NCI-H1436 treated with DMSO at 0.1 percent for 48 hours (cell line): ENCODE measurements around the gene HCN2.
"Not testable (repeated sequence)": the region's sequence is repeated elsewhere in the genome, so short reads cannot be mapped to it uniquely, and the experiment has no call there.

Source experiments
- DNase-seq: peaks from one replicate; lab custom pipeline; 2025; lab: John Stamatoyannopoulos, UW

The HCN2 gene

GRCh38 chr19:605061-605971 lies 15.6 kb downstream of the HCN2 start:
- DNase-seq, result not testable (repeated sequence)

- no peak for DNase-seq
These were observed 17.8 kb downstream of the HCN2 start for GRCh38 chr19:607301-608154.

- DNase-seq, result no peak
These were observed 18.7 kb downstream of the HCN2 start for GRCh38 chr19:608155-609003.

GRCh38 chr19:609004-609346 lies 19.3 kb downstream of the HCN2 start:
- DNase-seq, result no peak

- DNase-seq, result no peak
These were observed 20.6 kb downstream of the HCN2 start for GRCh38 chr19:610071-610800.

GRCh38 chr19:610801-611480 lies 21.3 kb downstream of the HCN2 start:
- peak; percentile 21 for DNase-seq

- no peak for DNase-seq
These were observed 21.8 kb downstream of the HCN2 start for GRCh38 chr19:611481-611868.

- DNase-seq, result no peak
These were observed 23.3 kb downstream of the HCN2 start for GRCh38 chr19:612941-613340.

GRCh38 chr19:613732-614567 lies 24.3 kb downstream of the HCN2 start:
- DNase-seq, result no peak

GRCh38 chr19:615619-616018 lies 25.9 kb downstream of the HCN2 start:
- DNase-seq, result no peak

GRCh38 chr19:616062-616700 lies 26.5 kb downstream of the HCN2 start:
- no peak for DNase-seq

GRCh38 chr19:616747-617526 lies 27.3 kb downstream of the HCN2 start:
- DNase-seq, result no peak

- no peak for DNase-seq
These were observed 28.0 kb downstream of the HCN2 start for GRCh38 chr19:617551-618246.

- DNase-seq, result no peak
These were observed 28.6 kb downstream of the HCN2 start for GRCh38 chr19:618247-618619.

- no peak for DNase-seq
These were observed 29.1 kb downstream of the HCN2 start for GRCh38 chr19:618674-619285.

GRCh38 chr19:619286-620002 lies 29.8 kb downstream of the HCN2 start:
- no peak for DNase-seq
